Endothelial cell (in vitro differentiated cells): ENCODE data around the gene NFATC1. TPM values are rescaled to one million over a fixed set of nuclear protein-coding genes. Genes with fewer than 3 reads are reported as not detected.

Source experiments
- DNase-seq: peaks from one replicate; pipeline ENCODE4 v3.0.0; 2021; ENCODE audit warnings: low spot score
- H3K27ac Mint-ChIP-seq: one replicate; pipeline ENCODE4 v1.8.0; 2021; ENCODE audit warnings: mixed read lengths, inconsistent platforms; ENCODE audit not compliant: unreplicated experiment
- H3K27me3 Mint-ChIP-seq: one replicate; pipeline ENCODE4 v1.8.0; 2021; ENCODE audit warnings: mild to moderate bottlenecking, moderate library complexity, mixed read lengths, inconsistent platforms; ENCODE audit not compliant: unreplicated experiment
- H3K36me3 Mint-ChIP-seq: one replicate; pipeline ENCODE4 v1.8.0; 2021; ENCODE audit warnings: mild to moderate bottlenecking, low read depth, mixed read lengths, inconsistent platforms; ENCODE audit not compliant: unreplicated experiment
- H3K4me1 Mint-ChIP-seq: one replicate; pipeline ENCODE4 v1.8.0; 2021; ENCODE audit warnings: mild to moderate bottlenecking, mixed read lengths, inconsistent platforms; ENCODE audit not compliant: unreplicated experiment
- H3K4me3 Mint-ChIP-seq: one replicate; pipeline ENCODE4 v1.8.0; 2021; ENCODE audit warnings: mild to moderate bottlenecking, mixed read lengths, inconsistent platforms; ENCODE audit not compliant: unreplicated experiment
- H3K9me3 Mint-ChIP-seq: one replicate; pipeline ENCODE4 v1.8.0; 2021; ENCODE audit warnings: mixed read lengths, inconsistent platforms; ENCODE audit not compliant: unreplicated experiment
- total RNA-seq: library from RNA; stranded (reverse); fragmentation: NEBNext Ultra II Directional; extraction: Animal tissue kit (Norgen Biotek cat#: 25700); gene quantifications from one replicate; pipeline ENCODE4 v1.2.1, GENCODE V29; 2021; ENCODE audit not compliant: unreplicated experiment
- TF ChIP-seq, protein P1 (sequence below): fragments of 200-600 bp; sonication (generic); IDR thresholded peaks from one replicate; pipeline ENCODE4 v1.5.0; 2021; ENCODE audit warnings: antibody characterized with exemption; ENCODE audit not compliant: unreplicated experiment

NFATC1 gene
- total RNA-seq, 1 donor from 2014 or later: 40.6 TPM

- H3K36me3 Mint-ChIP-seq: peaks cover 20% of the 10 kb centered on the region
- H3K9me3 Mint-ChIP-seq: no peaks in the 10 kb centered on the region
- H3K4me1 Mint-ChIP-seq: no peaks in the 10 kb centered on the region
- H3K4me3 Mint-ChIP-seq: no peak overlapping the region
- peaks cover 11% of the 10 kb centered on the region for H3K27me3 Mint-ChIP-seq
- no peak overlapping the region for H3K27ac Mint-ChIP-seq
- TF ChIP-seq, protein P1, sequence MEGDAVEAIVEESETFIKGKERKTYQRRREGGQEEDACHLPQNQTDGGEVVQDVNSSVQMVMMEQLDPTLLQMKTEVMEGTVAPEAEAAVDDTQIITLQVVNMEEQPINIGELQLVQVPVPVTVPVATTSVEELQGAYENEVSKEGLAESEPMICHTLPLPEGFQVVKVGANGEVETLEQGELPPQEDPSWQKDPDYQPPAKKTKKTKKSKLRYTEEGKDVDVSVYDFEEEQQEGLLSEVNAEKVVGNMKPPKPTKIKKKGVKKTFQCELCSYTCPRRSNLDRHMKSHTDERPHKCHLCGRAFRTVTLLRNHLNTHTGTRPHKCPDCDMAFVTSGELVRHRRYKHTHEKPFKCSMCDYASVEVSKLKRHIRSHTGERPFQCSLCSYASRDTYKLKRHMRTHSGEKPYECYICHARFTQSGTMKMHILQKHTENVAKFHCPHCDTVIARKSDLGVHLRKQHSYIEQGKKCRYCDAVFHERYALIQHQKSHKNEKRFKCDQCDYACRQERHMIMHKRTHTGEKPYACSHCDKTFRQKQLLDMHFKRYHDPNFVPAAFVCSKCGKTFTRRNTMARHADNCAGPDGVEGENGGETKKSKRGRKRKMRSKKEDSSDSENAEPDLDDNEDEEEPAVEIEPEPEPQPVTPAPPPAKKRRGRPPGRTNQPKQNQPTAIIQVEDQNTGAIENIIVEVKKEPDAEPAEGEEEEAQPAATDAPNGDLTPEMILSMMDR: no peak
- DNase-seq: no peak
Observed at GRCh38 chr18:79472946-79473345, 77.2 kb downstream of the NFATC1 start.

DNA sequence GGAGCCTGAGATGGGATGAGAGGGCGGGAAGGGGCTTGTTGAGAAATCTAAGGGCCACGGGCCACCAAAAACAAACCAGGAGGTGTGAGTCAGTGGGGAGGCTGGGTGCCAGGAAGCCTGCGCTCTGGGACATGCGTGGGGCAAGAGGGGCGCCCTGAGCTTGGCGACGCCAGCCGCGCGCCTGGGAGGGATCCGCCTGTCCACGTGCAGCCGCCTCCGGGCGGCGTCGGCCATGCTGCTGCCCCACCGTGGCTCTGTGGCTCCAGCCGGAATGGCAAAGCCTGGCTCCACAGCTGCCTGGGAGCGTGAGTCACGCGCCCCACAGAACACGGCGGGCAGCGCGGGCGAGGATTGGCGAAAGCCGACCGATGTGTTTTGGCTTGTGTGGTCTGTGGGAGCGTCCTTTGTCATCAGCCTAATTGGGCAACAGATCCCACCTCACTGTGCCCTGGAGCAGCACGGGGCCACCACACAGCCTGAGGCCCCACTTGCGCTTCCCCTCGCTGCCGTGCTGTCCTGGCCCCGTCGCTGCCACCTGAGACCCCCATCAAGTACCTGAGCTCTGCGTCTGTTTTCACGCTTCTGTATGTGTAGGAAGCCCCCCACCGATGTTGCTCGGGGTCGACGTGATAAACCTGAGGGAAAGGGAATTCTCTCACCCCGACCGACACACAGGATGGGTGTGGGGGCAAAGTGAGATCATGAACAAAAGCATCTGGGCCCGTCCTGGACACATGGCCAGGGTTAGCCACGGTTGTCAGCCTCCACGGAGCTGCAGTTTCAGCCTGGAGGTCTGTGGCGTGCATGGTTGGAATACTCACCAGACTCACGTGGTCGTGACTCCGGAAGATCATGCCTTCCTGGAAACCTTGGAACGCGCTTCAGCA lies 80.5 kb downstream of the NFATC1 start:
- Mint-ChIP-seq H3K36me3 (peaks cover 12% of the 10 kb centered on the region), H3K4me3 (no peak overlapping the region), H3K27ac (no peak overlapping the region), H3K9me3 (no peaks in the 10 kb centered on the region), H3K4me1 (no peaks in the 10 kb centered on the region), H3K27me3 (peaks cover 9% of the 10 kb centered on the region)
- no peak for DNase-seq
- TF ChIP-seq, protein P1: no peak

GRCh38 chr18:79476918-79477571 lies 81.3 kb downstream of the NFATC1 start:
- H3K36me3 Mint-ChIP-seq: peaks cover 12% of the 10 kb centered on the region
- no peaks in the 10 kb centered on the region for H3K4me1 Mint-ChIP-seq
- no peak for DNase-seq
- H3K27me3 Mint-ChIP-seq: peaks cover 9% of the 10 kb centered on the region
- no peaks in the 10 kb centered on the region for H3K9me3 Mint-ChIP-seq
- TF ChIP-seq, protein P1: no peak
- H3K27ac Mint-ChIP-seq: no peak overlapping the region
- no peak overlapping the region for H3K4me3 Mint-ChIP-seq

DNA sequence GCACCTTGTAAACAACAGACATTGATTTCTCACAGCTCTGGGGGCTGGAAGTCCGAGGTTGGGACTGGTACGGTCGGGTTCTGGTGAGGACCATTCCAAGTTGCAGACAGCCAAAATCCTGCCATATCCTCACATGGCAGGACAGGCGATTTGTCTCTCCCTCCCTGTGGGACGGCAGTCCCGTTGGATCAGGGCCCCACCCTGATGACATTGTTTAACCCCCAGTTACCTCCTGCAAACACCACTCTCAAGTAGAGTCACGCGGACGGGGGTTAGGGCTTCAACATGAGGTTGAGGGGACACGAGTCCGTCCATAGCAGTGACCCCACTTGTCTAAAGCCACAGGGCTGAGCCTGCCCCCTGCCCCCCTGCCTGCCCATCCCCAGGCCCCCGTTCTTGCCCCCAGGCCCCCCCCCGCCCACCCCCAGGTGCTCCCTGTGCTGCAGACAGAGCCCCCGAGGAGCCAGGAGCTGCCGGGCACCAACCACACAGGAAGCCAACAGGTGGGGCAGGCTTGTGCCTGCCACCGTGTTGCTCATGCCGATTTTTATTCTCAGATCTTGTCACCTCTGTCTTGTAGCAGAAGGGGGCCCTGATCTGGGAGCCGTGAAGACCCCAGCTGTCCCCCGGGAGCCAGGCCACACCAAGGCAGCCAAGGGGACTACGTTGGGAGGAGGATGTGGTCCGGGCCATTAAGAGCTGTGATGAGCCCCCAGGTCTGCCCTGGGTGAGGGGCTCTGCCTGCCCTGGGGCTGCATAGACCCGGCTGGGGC lies 82.2 kb downstream of the NFATC1 start:
- H3K36me3 Mint-ChIP-seq: peaks cover 12% of the 10 kb centered on the region
- H3K4me1 Mint-ChIP-seq: no peaks in the 10 kb centered on the region
- no peak for DNase-seq
- no peaks in the 10 kb centered on the region for H3K9me3 Mint-ChIP-seq
- peaks cover 5% of the 10 kb centered on the region for H3K27me3 Mint-ChIP-seq
- TF ChIP-seq, protein P1: no peak
- no peak overlapping the region for H3K4me3 Mint-ChIP-seq
- H3K27ac Mint-ChIP-seq: no peak overlapping the region
